GM12872 (cell line): Measurements from ENCODE around the gene RUNX1.

Experiments
- CTCF ChIP-seq: IDR thresholded peaks from 3 replicates; pipeline ENCODE4 v1.5.1; 2011; ENCODE audit warnings: low read depth, mild to moderate bottlenecking, low read length, moderate library complexity; ENCODE audit not compliant: insufficient read depth

Gene RUNX1

GRCh38 chr21:35062016-35062415, 12.9 kb upstream of the RUNX1 start:
- no peak for TF ChIP-seq CTCF

DNA sequence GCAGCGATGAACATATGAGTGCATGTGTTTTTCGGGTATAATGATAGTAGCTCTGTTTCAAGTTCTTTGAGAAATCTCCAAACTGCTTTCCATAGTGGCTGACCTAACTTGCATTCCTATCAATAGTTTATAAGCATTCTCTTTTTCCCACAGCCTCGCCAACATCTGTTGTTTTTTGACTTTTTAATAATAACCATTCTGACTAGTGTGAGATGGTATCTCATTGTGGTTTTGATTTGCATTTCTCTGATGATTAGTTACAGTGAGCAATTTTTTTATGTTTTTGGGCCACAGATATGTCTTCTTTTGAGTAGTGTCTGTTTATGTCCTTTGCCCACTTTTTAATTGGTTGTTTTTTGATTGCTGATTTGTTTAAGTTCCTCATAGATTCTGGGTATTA, 10.6 kb upstream of the RUNX1 start:
- TF ChIP-seq CTCF, result no peak

GRCh38 chr21:35058058-35058457, 9.0 kb upstream of the RUNX1 start:
- no peak for TF ChIP-seq CTCF

DNA sequence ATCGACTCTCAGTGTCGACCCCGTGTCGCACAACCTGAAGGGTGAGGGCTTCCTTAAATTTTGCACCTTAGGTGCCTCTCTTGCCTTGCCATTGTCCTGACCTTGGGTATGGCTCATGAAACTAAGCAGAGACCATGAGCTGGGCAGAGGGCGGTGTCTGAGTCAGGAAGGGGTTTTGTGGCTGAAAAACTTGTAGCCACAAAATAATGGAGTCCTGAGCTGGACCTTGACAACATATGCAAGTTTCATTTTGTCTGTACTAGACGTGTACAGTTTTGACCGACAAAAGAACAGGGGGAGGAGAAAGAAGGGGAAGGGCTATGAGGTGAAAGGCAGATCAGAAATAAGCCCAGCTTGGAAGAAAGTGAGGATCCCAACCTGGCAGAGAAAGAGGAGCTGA, 8.3 kb upstream of the RUNX1 start:
- no peak for TF ChIP-seq CTCF

GRCh38 chr21:35053356-35054096, 4.4 kb upstream of the RUNX1 start:
- TF ChIP-seq CTCF, result no peak

DNA sequence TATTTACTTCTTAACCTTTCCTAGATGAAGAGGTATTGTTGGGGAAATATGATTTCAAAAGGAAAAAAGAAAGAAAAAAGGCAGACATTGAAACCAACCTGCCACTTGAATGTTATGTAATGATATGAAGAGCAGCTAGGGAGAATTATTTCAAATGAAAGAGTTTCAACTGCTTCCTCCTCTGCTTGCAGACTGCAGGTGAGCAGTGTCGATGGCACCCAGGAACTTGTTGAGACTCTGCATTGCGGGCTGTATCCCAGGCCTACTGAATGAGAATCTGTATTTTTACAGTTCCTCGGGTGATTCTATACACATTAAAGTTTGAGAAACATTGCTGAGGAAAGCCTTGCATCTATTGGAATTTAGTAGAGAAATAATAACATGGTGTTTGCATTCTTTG, 3.7 kb upstream of the RUNX1 start:
- no peak for TF ChIP-seq CTCF

GRCh38 chr21:35051287-35051818, 2.3 kb upstream of the RUNX1 start:
- peak; percentile 67 for TF ChIP-seq CTCF
